Adrenal gland (tissue), 12 donors: ENCODE measurements around the gene SERP2. TPM values are rescaled to one million over a fixed set of nuclear protein-coding genes. Genes with fewer than 3 reads are reported as not detected.

Experiments used
- DNase-seq, 7 donors: peaks; one replicate each; pipeline ENCODE4 v3.0.0-alpha.2; 2019 to 2020
- H3K27ac ChIP-seq, 5 donors: fragments of 200-600 bp; sonication (generic) in 4 of 5; 1 replicate in 3 of 5; 2 replicates in 2 of 5; pipeline versions ENCODE4 v1.5.1 to v1.8.0; 2016 to 2020; ENCODE audit warnings: mild to moderate bottlenecking in 1 of 5
- H3K27me3 ChIP-seq: fragments of 200-600 bp; 2 replicates; pipeline ENCODE4 v1.8.0; 2021
- H3K36me3 ChIP-seq, 2 donors: fragments of 200-600 bp; replicated peaks in 1 of 2; 1 replicate in 1 of 2; 2 replicates in 1 of 2; pipeline versions ENCODE4 v1.5.1 to v1.8.0; 2018 to 2022
- H3K4me1 ChIP-seq, 2 donors: fragments of 200-600 bp; replicated peaks in 1 of 2; 1 replicate in 1 of 2; 2 replicates in 1 of 2; pipeline versions ENCODE4 v1.5.1 to v1.8.0; 2018 to 2021
- H3K4me3 ChIP-seq, 4 donors: fragments of 200-600 bp; sonication (generic) in 3 of 4; one replicate each; pipeline ENCODE4 v1.5.1; 2016 to 2018
- H3K9me3 ChIP-seq, 3 donors: fragments of 200-600 bp; sonication (generic) in 1 of 3; replicated peaks in 1 of 3; 1 replicate in 2 of 3; 2 replicates in 1 of 3; pipeline versions ENCODE4 v1.5.1 to v1.8.0; 2016 to 2021
- CTCF ChIP-seq, 6 experiments: fragments of 450-650 bp in 4 of 6; fragments of 200-600 bp in 2 of 6; sonication (generic) in 1 of 6; IDR thresholded peaks; 1 replicate in 5 of 6; 2 replicates in 1 of 6; pipeline versions ENCODE4 v1.5.1 to v1.8.0; 2016 to 2021; ENCODE audit warnings: antibody characterized with exemption in 6 of 6, mild to moderate bottlenecking in 2 of 6, moderate library complexity in 1 of 6
- POLR2A ChIP-seq, 2 donors: fragments of 450-650 bp; IDR thresholded peaks; one replicate each; pipeline ENCODE4 v1.6.1; 2017; ENCODE audit warnings: antibody characterized with exemption in 2 of 2, mild to moderate bottlenecking in 2 of 2, moderate library complexity in 1 of 2
- WGBS, 4 donors: extraction: QIAGEN DNeasy Blood & Tissue Kit in 2 of 4; methylation state at CpG; one replicate each; pipeline versions ENCODE4 v1.1.5 to v1.1.7; 2013 to 2017; 5-methylcytosine and 5-hydroxymethylcytosine counted together
- intact Hi-C, 2 donors: fragments of 100-400 bp; cut with DNase I; formaldehyde crosslinking; loops; one replicate each; pipeline versions ENCODE4 v1.14.1 to v1.15.0; 2022 to 2023
- polyA plus RNA-seq, 3 donors: library from polyadenylated mRNA; stranded (reverse); fragments of 200-250 nt in 2 of 3; fragments of 350-450 nt in 1 of 3; fragmentation: Illumina TruSeq in 1 of 3; extraction: RNeasy Lipid Tissue Mini Kit (QIAGEN cat#74804) in 1 of 3; gene quantifications; one replicate each; pipeline ENCODE4 v1.2.3, GENCODE V29; 2013 to 2014
- total RNA-seq, 9 donors: library from RNA; depleted of rRNA in 4 of 9; stranded (reverse); fragments of >200 nt in 4 of 9; fragments of 120-200 nt in 1 of 9; fragmentation: NEBNext Ultra II Directional in 1 of 9; extraction: Animal tissue kit (Norgen Biotek cat#: 25700) in 1 of 9; gene quantifications; one replicate each; pipeline versions ENCODE4 v1.1.0 to v1.2.4, GENCODE V29; 2013 to 2023
- donor health status: healthy with polysubstance abuse.
- donor health status: Bipolar disorder and iron deficiency.
- donor health status: DM: yes; HTN: yes; CAD: no.
- donor health status: DM: no; HTN: no; CAD: no.
- donor health status: DM: no; HTN: no; CAD: no.
- donor health status: DM: yes; HTN: yes; CAD: no.

Gene SERP2
- total and polyA plus RNA-seq, 12 donors = 2.6 to 11.3 (median 4.5) TPM

GRCh38 chr13:44354884-44355283 is 18.7 kb upstream of the SERP2 start:
- no peaks in the 10 kb centered on the region for H3K4me1 ChIP-seq
- TF ChIP-seq POLR2A (IDR thresholded peaks at IDR 0.05) = no peak
- TF ChIP-seq CTCF (IDR thresholded peaks at IDR 0.05) = no peak
- no peak overlapping the region for H3K27ac ChIP-seq
- DNase-seq = no peak
- H3K9me3 ChIP-seq = no peaks in the 10 kb centered on the region
- no peaks in the 10 kb centered on the region for H3K27me3 ChIP-seq
- intact Hi-C loops = no loop called here
- no peaks in the 10 kb centered on the region for H3K36me3 ChIP-seq
- 55 to 66% (median 58%) methylated on average over 3 of the region's 3 CpGs for WGBS, 4 donors
- H3K4me3 ChIP-seq = no peak overlapping the region

GRCh38 chr13:44355621-44356020 is 18.0 kb upstream of the SERP2 start:
- no peak for DNase-seq
- Histone ChIP-seq H3K36me3 (no peaks in the 10 kb centered on the region), H3K27me3 (no peaks in the 10 kb centered on the region), H3K4me1 (no peaks in the 10 kb centered on the region), H3K27ac (no peak overlapping the region), H3K9me3 (no peaks in the 10 kb centered on the region), H3K4me3 (no peak overlapping the region)
- TF ChIP-seq POLR2A (IDR thresholded peaks at IDR 0.05) = no peak
- TF ChIP-seq CTCF (IDR thresholded peaks at IDR 0.05) = no peak
- intact Hi-C loops = no loop called here
- WGBS, 4 donors = 70 to 83% (median 79%) methylated on average over 3 of the region's 3 CpGs

DNA sequence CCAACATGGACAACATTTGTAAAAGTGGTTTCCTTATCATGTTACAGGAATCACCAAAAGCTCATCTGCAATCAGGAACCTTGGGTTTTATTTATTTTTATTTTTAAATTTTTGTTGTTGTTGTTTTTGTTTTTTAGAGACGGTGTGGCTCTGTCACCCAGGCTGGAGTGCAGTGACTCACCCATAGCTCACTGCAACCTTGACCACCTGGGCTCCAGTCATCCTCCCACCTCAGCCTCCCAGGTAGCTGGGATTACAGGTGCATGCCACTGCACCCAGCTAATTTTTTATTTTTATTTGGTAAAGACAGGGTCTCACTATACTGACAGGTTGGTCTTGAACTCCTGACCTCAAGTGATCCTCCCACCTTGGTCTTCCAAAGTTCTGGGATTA is 13.6 kb upstream of the SERP2 start:
- DNase-seq = no peak
- Histone ChIP-seq H3K4me1 (no peaks in the 10 kb centered on the region), H3K36me3 (no peaks in the 10 kb centered on the region), H3K4me3 (no peak overlapping the region), H3K9me3 (no peaks in the 10 kb centered on the region), H3K27ac (no peak overlapping the region), H3K27me3 (no peaks in the 10 kb centered on the region)
- 62 to 80% (median 71%) methylated on average over 1 of the region's 1 CpG for WGBS, 4 donors
- TF ChIP-seq CTCF (IDR thresholded peaks at IDR 0.05) (no peak), POLR2A (IDR thresholded peaks at IDR 0.05) (no peak)
- intact Hi-C loops = no loop called here

DNA sequence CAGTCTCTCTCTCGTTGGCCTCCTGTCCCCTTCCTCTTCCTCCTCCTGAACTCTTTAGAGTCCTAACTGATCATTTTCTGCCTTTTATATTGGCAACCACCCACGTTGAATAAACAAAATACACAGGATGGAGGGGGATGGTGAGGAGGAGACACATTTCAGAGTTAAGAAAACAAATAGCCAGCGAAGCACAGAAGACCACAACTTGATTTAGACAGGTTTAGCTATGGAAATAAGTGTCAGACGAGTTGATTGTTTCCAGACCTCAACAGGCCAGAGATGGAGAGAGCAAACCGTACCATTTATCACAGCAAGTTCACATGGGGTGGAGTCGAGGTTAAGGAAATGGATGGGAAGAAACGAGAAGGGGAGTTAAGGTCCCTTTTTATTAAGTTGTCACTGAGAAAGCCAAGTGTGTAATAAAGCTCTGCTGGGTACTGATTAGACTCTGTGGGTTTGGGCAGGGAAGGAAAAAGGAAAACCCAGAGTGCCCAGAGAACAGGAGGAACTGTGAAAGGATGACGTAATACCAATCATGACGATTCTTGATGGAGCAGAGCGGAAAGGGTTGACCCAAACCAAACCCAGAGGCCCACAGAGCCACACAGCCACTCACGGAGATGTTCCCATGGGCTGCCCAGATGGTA is 11.1 kb upstream of the SERP2 start:
- Histone ChIP-seq H3K4me3 (no peak overlapping the region), H3K9me3 (no peaks in the 10 kb centered on the region), H3K27ac (no peak overlapping the region), H3K36me3 (no peaks in the 10 kb centered on the region), H3K27me3 (no peaks in the 10 kb centered on the region), H3K4me1 (peaks cover 0 to 8% of the 10 kb centered on the region in 2 donors)
- DNase-seq = no peak
- intact Hi-C loops = no loop called here
- TF ChIP-seq CTCF (IDR thresholded peaks at IDR 0.05) (no peak), POLR2A (IDR thresholded peaks at IDR 0.05) (no peak)
- 59 to 70% (median 60%) methylated on average over 11 of the region's 11 CpGs for WGBS, 4 donors
